ENCODE measurements around the gene CMSS1. TPM values are rescaled to one million over a fixed set of nuclear protein-coding genes. Genes with fewer than 3 reads are reported as not detected.

Gene CMSS1
- total RNA-seq, 2 experiments from 2014 or later, result 95.8 to 106 TPM

- peaks cover 2% of the 10 kb centered on the region for H3K4me1 Mint-ChIP-seq (ENCODE audit: low read depth)
- H3K36me3 Mint-ChIP-seq (ENCODE audit: low read depth), result peaks cover 12% of the 10 kb centered on the region
These were observed 103.7 kb downstream of the CMSS1 start for GRCh38 chr3:99921377-99921695.

GRCh38 chr3:99921986-99922385, 104.3 kb downstream of the CMSS1 start:
- no peak overlapping the region for H3K4me3 Mint-ChIP-seq
- H3K4me1 Mint-ChIP-seq (ENCODE audit: low read depth), result peaks cover 2% of the 10 kb centered on the region
- H3K36me3 Mint-ChIP-seq (ENCODE audit: low read depth), result peaks cover 12% of the 10 kb centered on the region
- DNase-seq, result no peak
- CTCF ChIA-PET, result no interaction called here
- intact Hi-C loops (cut with micrococcal nuclease), result no loop called here
- H3K9me3 Mint-ChIP-seq, result no peaks in the 10 kb centered on the region
- no peaks in the 10 kb centered on the region for H3K27me3 Mint-ChIP-seq (ENCODE audit: low read depth)
- no peak overlapping the region for H3K27ac Mint-ChIP-seq

More at GRCh38 chr3:99921377-99921695, 103.7 kb downstream of the CMSS1 start:
- DNase-seq, result no peak
- Mint-ChIP-seq H3K27me3 (ENCODE audit: low read depth) (no peaks in the 10 kb centered on the region), H3K9me3 (no peaks in the 10 kb centered on the region), H3K27ac (no peak overlapping the region), H3K4me3 (no peak overlapping the region)
- intact Hi-C loops (cut with micrococcal nuclease), result no loop called here
- CTCF ChIA-PET, result no interaction called here

- Mint-ChIP-seq H3K36me3 (ENCODE audit: low read depth) (peaks cover 12% of the 10 kb centered on the region), H3K9me3 (no peaks in the 10 kb centered on the region), H3K4me3 (no peak overlapping the region), H3K27me3 (ENCODE audit: low read depth) (no peaks in the 10 kb centered on the region), H3K27ac (no peak overlapping the region), H3K4me1 (ENCODE audit: low read depth) (peaks cover 2% of the 10 kb centered on the region)
- CTCF ChIA-PET, result no interaction called here
- intact Hi-C loops (cut with micrococcal nuclease), result no loop called here
- no peak for DNase-seq
These were observed 106.2 kb downstream of the CMSS1 start for GRCh38 chr3:99923873-99924272.

GRCh38 chr3:99925584-99926230, 108.0 kb downstream of the CMSS1 start:
- no peak for DNase-seq
- peaks cover 12% of the 10 kb centered on the region for H3K36me3 Mint-ChIP-seq (ENCODE audit: low read depth)
- H3K27ac Mint-ChIP-seq, result no peak overlapping the region
- CTCF ChIA-PET, result no interaction called here
- no peak overlapping the region for H3K4me3 Mint-ChIP-seq
- intact Hi-C loops (cut with micrococcal nuclease), result no loop called here
- H3K9me3 Mint-ChIP-seq, result no peaks in the 10 kb centered on the region
- no peaks in the 10 kb centered on the region for H3K27me3 Mint-ChIP-seq (ENCODE audit: low read depth)
- H3K4me1 Mint-ChIP-seq (ENCODE audit: low read depth), result peaks cover 2% of the 10 kb centered on the region

GRCh38 chr3:99927671-99928457, 110.2 kb downstream of the CMSS1 start:
- DNase-seq, result no peak
- Mint-ChIP-seq H3K4me1 (ENCODE audit: low read depth) (peaks cover 2% of the 10 kb centered on the region), H3K27me3 (ENCODE audit: low read depth) (no peaks in the 10 kb centered on the region), H3K27ac (no peak overlapping the region), H3K4me3 (no peak overlapping the region), H3K9me3 (no peaks in the 10 kb centered on the region), H3K36me3 (ENCODE audit: low read depth) (peaks cover 13% of the 10 kb centered on the region)
- intact Hi-C loops (cut with micrococcal nuclease), result no loop called here
- CTCF ChIA-PET, result no interaction called here

- peaks cover 8% of the 10 kb centered on the region for H3K36me3 Mint-ChIP-seq (ENCODE audit: low read depth)
These were observed 111.4 kb downstream of the CMSS1 start for GRCh38 chr3:99928771-99929744.

GRCh38 chr3:99929745-99930139, 112.1 kb downstream of the CMSS1 start:
- Mint-ChIP-seq H3K27ac (no peak overlapping the region), H3K4me3 (no peak overlapping the region), H3K4me1 (ENCODE audit: low read depth) (peaks cover 2% of the 10 kb centered on the region), H3K27me3 (ENCODE audit: low read depth) (no peaks in the 10 kb centered on the region), H3K9me3 (no peaks in the 10 kb centered on the region), H3K36me3 (ENCODE audit: low read depth) (peaks cover 8% of the 10 kb centered on the region)
- intact Hi-C loops (cut with micrococcal nuclease), result no loop called here
- CTCF ChIA-PET, result interaction anchor here (0.6 kb wide), 1 partner anchor 906 kb away, joined by 3 read pairs; no protein-coding TSS in a partner anchor
- no peak for DNase-seq

More at GRCh38 chr3:99928771-99929744, 111.4 kb downstream of the CMSS1 start:
- Mint-ChIP-seq H3K27ac (no peak overlapping the region), H3K4me3 (no peak overlapping the region), H3K9me3 (no peaks in the 10 kb centered on the region), H3K27me3 (ENCODE audit: low read depth) (no peaks in the 10 kb centered on the region), H3K4me1 (ENCODE audit: low read depth) (peaks cover 2% of the 10 kb centered on the region)
- intact Hi-C loops (cut with micrococcal nuclease), result no loop called here
- CTCF ChIA-PET, result interaction anchor here (0.6 kb wide), 1 partner anchor 906 kb away, joined by 3 read pairs; no protein-coding TSS in a partner anchor
- no peak for DNase-seq

- H3K36me3 Mint-ChIP-seq (ENCODE audit: low read depth), result peaks cover 8% of the 10 kb centered on the region
- H3K4me3 Mint-ChIP-seq, result no peak overlapping the region
- no peak overlapping the region for H3K27ac Mint-ChIP-seq
- no peak for DNase-seq
- peaks cover 2% of the 10 kb centered on the region for H3K4me1 Mint-ChIP-seq (ENCODE audit: low read depth)
- H3K9me3 Mint-ChIP-seq, result no peaks in the 10 kb centered on the region
- intact Hi-C loops (cut with micrococcal nuclease), result no loop called here
- CTCF ChIA-PET, result no interaction called here
- H3K27me3 Mint-ChIP-seq (ENCODE audit: low read depth), result no peaks in the 10 kb centered on the region
These were observed 113.4 kb downstream of the CMSS1 start for GRCh38 chr3:99931059-99931458.

- H3K4me1 Mint-ChIP-seq (ENCODE audit: low read depth), result peaks cover 18% of the 10 kb centered on the region
- no peak overlapping the region for H3K4me3 Mint-ChIP-seq
- H3K27me3 Mint-ChIP-seq (ENCODE audit: low read depth), result no peaks in the 10 kb centered on the region
- DNase-seq, result no peak
- intact Hi-C loops (cut with micrococcal nuclease), result no loop called here
- H3K36me3 Mint-ChIP-seq (ENCODE audit: low read depth), result peaks cover 8% of the 10 kb centered on the region
- CTCF ChIA-PET, result interaction anchor here (0.6 kb wide), 1 partner anchor 232 kb away, joined by 3 read pairs; no protein-coding TSS in a partner anchor
- no peak overlapping the region for H3K27ac Mint-ChIP-seq
- no peaks in the 10 kb centered on the region for H3K9me3 Mint-ChIP-seq
These were observed 116.5 kb downstream of the CMSS1 start for GRCh38 chr3:99933971-99934750.

GRCh38 chr3:99934975-99935797, 117.5 kb downstream of the CMSS1 start:
- peaks cover 18% of the 10 kb centered on the region for H3K4me1 Mint-ChIP-seq (ENCODE audit: low read depth)
- no peak overlapping the region for H3K27ac Mint-ChIP-seq
- H3K36me3 Mint-ChIP-seq (ENCODE audit: low read depth), result peaks cover 8% of the 10 kb centered on the region
- no peak overlapping the region for H3K4me3 Mint-ChIP-seq
- H3K27me3 Mint-ChIP-seq (ENCODE audit: low read depth), result no peaks in the 10 kb centered on the region
- CTCF ChIA-PET, result no interaction called here
- intact Hi-C loops (cut with micrococcal nuclease), result no loop called here
- H3K9me3 Mint-ChIP-seq, result no peaks in the 10 kb centered on the region
- no peak for DNase-seq

- Mint-ChIP-seq H3K9me3 (no peaks in the 10 kb centered on the region), H3K36me3 (ENCODE audit: low read depth) (peaks cover 2% of the 10 kb centered on the region), H3K27ac (no peak overlapping the region), H3K4me3 (no peak overlapping the region), H3K4me1 (ENCODE audit: low read depth) (peaks cover 18% of the 10 kb centered on the region), H3K27me3 (ENCODE audit: low read depth) (no peaks in the 10 kb centered on the region)
- intact Hi-C loops (cut with micrococcal nuclease), result no loop called here
- CTCF ChIA-PET, result interaction anchor here (0.7 to 1.1 kb wide), 2 partner anchors 11 to 107 kb away, joined by 3 to 4 read pairs; no protein-coding TSS in a partner anchor
- DNase-seq, result no peak
These were observed 120.7 kb downstream of the CMSS1 start for GRCh38 chr3:99938270-99938911.

Measured in activated naive CD4-positive, alpha-beta T cell treated with anti-CD3 and anti-CD28 coated beads for 36 hours (primary cell).